GM12872 (cell line): ENCODE measurements around the gene AP4M1.

Experiments
- TF ChIP-seq, protein P1 (sequence below): IDR thresholded peaks from 3 replicates; pipeline ENCODE4 v1.5.1; 2011; ENCODE audit warnings: low read depth, mild to moderate bottlenecking, low read length, moderate library complexity; ENCODE audit not compliant: insufficient read depth

Gene AP4M1

DNA sequence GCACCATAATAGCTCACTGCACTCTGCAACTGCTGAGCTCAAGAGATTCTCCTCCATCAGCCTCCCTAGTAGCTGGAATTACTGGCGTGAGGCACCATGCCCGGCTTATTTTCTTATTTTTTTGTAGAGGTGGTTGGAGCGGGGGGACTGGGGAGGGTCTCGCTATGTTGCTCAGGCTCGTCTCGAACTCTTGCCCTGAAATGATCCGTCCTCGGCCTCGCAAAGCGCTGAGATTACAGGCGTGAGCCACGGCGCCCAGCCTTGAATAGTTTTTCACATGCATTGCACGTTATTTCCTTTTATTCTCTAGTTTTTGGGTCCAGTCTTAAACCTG is 46.7 kb downstream of the AP4M1 start:
- TF ChIP-seq, protein P1, sequence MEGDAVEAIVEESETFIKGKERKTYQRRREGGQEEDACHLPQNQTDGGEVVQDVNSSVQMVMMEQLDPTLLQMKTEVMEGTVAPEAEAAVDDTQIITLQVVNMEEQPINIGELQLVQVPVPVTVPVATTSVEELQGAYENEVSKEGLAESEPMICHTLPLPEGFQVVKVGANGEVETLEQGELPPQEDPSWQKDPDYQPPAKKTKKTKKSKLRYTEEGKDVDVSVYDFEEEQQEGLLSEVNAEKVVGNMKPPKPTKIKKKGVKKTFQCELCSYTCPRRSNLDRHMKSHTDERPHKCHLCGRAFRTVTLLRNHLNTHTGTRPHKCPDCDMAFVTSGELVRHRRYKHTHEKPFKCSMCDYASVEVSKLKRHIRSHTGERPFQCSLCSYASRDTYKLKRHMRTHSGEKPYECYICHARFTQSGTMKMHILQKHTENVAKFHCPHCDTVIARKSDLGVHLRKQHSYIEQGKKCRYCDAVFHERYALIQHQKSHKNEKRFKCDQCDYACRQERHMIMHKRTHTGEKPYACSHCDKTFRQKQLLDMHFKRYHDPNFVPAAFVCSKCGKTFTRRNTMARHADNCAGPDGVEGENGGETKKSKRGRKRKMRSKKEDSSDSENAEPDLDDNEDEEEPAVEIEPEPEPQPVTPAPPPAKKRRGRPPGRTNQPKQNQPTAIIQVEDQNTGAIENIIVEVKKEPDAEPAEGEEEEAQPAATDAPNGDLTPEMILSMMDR, result no peak

DNA sequence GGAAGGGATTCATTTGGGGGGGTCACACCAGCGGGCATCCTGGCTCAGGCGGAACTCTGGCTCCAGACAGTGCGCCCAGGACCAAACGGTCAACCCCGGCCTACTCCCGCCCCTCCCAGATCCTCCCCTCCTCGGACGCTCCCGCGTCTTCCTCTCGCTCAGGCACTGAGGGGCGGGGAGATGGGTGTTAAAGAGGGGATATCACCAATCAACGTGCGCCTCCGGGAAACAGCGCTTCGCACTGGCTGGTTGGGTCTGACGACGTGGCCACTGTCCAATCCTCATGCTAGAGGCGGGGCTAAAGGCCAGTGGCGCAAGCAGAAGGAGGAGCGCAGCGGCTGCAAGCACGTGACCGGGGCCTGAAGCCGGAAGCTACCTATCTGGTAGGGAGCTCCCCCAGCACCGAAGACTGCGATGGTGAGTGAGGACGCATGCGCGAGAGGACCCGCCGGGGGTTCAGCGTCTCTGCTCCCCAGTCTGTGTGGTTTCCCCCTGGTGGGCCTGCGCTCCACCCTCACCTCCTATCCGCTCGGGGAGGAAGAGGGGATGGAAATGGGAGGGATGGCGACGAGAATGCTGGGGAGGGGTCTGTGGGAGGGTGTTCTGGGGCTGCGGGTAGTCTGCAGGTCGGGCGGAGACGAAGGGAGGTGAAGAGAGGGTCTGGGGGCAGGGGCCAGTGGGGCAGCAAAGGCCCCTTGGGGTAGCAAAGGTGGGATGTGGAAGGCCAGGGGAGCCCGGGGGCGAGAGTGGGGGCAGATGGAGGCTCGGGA is 47.3 kb downstream of the AP4M1 start, which contains the start of gene LAMTOR4:
Gene LAMTOR4 (plus strand): TSS at position 360 of the 770 bp plus-strand sequence. CDS start 55 bp downstream, at position 415.
- TF ChIP-seq, protein P1, result no peak

DNA sequence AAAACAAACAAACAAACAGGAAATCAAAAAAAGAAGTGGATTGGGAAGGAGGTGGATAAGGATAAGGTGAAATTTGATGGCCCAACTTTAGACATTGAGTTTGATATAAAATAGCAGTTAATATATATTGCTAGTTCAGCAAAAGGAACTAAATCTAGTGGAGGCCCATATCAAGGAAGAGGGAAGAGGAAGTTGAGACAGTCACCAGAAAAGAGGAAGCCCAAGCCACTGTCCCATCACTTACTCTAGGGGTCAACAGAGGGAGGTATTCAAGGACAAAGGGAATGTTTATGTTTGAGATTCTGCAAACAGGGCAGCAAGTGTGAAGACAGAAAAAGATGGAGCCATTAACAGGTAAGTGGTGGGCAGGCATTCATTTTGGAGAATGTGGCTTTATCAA is 51.0 kb downstream of the AP4M1 start:
- TF ChIP-seq, protein P1, result no peak

DNA sequence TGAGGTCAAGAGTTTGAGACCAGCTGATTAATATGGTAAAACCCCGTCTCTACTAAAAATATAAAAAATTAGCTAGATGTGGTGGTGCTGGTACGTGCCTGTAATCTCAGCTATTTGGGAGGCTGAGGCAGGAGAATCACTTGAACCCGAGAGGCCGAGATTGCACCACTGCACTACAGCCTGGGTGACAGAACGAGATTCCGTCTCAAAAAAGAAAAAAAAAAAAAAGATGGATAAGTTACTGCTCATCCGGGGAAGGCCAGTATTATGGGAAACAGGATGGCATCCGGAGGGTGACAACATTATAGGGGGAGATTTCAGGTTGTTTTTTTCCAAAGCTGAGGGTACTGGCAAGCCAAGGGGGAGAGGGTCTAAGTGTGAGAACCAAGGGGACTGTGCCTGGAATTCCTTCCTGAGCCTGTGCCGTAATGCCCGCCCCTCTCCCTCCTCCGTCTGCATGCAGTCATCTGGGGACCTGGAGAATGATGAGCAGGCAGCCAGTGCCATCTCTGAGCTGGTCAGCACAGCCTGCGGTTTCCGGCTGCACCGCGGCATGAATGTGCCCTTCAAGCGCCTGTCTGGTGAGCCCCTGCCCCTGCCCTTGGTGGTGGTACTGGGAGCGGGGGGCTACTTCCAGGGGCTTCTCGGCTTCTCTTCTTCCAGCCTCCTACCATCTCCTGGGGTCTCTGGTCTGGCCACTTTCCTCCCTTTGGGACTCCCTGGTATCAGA is 51.7 kb downstream of the AP4M1 start:
- TF ChIP-seq, protein P1, result no peak

DNA sequence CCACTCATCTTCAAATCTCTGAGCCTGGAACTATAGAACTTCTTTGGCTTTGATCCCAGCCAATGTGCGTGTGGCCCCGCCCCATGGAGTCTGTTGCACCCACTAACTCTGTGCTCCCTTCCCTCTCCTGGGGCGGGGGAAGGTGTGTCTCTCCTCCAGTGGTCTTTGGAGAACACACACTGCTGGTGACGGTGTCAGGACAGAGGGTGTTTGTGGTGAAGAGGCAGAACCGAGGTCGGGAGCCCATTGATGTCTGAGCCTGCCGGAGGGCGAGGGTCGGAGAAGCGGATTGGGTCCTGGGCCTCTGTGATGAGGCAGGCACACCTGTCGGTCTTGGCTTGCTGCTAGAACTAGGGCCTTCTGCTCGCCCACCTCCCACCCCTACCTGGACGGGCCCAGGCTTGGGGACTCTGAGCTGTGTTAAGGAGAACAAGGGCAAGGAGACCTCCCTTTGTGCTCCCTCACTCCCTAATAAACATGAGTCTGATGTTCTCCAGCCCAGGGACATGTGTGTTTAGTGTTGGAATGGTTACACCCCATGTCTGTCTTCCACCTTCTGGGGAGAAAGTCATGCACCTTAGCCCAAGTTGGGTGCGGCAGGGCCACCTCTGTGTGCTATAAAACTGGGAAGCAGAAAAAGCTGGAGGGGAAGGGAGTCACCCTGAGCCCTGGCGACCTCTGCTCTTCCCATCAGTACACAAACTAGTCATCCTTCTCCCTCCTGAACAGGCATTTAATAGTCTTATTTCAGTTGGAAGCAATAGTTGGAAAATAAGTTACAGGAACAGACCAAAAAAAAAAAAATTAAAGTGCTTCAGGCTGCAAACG is 52.5 kb downstream of the AP4M1 start:
- TF ChIP-seq, protein P1, result no peak

DNA sequence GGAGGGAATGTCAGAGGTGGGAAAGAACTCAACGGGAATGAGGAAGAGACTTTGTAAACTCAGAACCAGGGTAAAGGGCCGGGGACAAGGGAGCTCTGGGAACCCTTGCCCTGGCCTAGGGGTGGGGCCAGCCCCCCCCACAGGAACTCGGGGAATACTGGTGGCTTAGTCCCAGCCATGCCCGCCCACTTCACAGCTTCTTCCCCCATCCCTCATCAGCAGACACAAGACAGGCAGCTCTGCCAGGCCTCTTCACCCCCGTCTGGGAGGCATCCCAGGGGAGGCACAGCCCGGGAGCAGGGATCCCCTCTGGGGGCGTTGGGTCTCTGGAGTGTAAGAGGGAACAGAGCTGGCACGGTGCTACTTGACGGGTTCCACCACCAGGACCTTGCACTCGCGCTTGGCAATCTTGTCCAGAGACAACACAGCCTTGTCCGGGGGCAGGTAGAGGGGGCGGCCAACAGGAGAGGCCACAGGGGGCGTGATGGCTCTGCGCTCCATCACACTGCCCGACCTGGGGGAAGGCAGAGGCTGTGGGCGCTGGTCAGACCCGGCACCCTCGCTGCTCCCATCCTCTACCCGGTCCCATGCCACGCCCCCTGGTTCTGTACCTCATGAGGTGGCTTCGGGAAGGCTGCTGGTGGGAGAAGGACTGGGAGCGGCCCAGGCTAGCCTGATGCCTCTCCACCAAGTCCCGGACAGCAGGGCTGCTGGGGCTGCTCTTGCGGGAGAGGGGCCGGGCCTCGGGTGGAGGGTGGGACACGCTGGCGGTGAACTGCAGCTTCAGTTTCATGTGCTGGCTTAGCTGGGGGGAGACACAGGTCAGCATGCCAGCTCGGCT is 53.4 kb downstream of the AP4M1 start:
- TF ChIP-seq, protein P1, result no peak
